ENCODE measurements around the gene ALKBH2.

DNA sequence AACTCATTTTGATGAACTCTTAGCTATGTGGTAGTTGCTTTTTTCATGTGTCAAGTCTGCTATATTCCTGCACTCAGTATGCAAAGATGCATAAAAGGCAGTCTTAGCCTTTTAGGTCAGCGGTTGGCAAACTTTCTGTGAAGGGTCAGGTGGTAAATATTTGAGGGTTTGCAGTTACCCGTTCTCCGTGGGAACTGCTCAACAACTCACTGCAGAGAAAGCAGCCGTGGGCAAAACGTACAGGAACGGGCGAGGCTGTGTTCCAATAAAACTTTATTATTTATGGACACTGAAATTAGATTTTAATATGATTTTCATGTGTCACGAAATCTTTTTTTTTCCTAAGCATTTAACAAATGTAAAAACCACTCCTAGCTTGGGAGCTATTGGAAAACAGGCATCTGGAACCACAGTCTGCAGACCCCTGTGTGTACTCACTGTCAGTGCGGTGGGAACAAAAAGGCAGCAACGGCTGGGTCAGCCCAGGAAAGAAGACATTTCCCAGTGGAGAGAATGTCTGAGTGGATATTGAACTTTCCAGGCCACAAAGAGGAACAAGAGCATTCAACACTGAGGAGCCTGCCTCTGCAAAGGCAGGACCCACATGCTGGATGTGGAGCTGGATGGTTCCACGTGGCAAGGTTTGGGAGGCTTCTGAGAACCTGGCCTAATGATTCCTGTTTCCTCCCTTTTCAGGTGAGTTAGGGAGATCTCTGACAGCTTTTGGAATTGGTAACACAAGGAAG lies 19.6 kb upstream of the ALKBH2 start:
- TF ChIP-seq, protein P1, sequence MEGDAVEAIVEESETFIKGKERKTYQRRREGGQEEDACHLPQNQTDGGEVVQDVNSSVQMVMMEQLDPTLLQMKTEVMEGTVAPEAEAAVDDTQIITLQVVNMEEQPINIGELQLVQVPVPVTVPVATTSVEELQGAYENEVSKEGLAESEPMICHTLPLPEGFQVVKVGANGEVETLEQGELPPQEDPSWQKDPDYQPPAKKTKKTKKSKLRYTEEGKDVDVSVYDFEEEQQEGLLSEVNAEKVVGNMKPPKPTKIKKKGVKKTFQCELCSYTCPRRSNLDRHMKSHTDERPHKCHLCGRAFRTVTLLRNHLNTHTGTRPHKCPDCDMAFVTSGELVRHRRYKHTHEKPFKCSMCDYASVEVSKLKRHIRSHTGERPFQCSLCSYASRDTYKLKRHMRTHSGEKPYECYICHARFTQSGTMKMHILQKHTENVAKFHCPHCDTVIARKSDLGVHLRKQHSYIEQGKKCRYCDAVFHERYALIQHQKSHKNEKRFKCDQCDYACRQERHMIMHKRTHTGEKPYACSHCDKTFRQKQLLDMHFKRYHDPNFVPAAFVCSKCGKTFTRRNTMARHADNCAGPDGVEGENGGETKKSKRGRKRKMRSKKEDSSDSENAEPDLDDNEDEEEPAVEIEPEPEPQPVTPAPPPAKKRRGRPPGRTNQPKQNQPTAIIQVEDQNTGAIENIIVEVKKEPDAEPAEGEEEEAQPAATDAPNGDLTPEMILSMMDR (conservative IDR thresholded peaks at IDR 0.05; ENCODE audit: low read length), result no peak
- TF ChIP-seq EZH2phosphoT487 (IDR thresholded peaks at IDR 0.05; ENCODE audit: borderline replicate concordance), result no peak
